GM21515 (cell line): ENCODE results near the gene TMSB10.
A peak's percentile ranks its signal among the peaks of the same experiment; 100 is the strongest.
"Not testable (repeated sequence)": the region's sequence is repeated elsewhere in the genome, so short reads cannot be mapped to it uniquely, and the experiment has no call there.

Source experiments
- ATAC-seq: cut with Tn5 transposase; IDR thresholded peaks from one replicate; pipeline ENCODE4 v1.9.1; 2021; ENCODE audit not compliant: unreplicated experiment

TMSB10 gene

GRCh38 chr2:84931384-84931821 lies 25.9 kb downstream of the TMSB10 start:
- peak; percentile 67 for ATAC-seq

GRCh38 chr2:84938194-84938879 lies 32.9 kb downstream of the TMSB10 start:
- ATAC-seq: peak; percentile 28

GRCh38 chr2:84939426-84940087 lies 34.1 kb downstream of the TMSB10 start:
- peak; percentile 77 for ATAC-seq

- peak; percentile 11 for ATAC-seq
These were observed 34.6 kb downstream of the TMSB10 start for GRCh38 chr2:84940088-84940470.

- no peak for ATAC-seq
These were observed 35.5 kb downstream of the TMSB10 start for GRCh38 chr2:84940831-84941412.

GRCh38 chr2:84942166-84942565 lies 36.7 kb downstream of the TMSB10 start:
- no peak for ATAC-seq

GRCh38 chr2:84942964-84943421 lies 37.5 kb downstream of the TMSB10 start:
- ATAC-seq: peak; percentile 36

GRCh38 chr2:84944295-84944909 lies 38.9 kb downstream of the TMSB10 start:
- no peak for ATAC-seq

GRCh38 chr2:84945838-84946203 lies 40.4 kb downstream of the TMSB10 start:
- ATAC-seq: not testable (repeated sequence)

GRCh38 chr2:84946204-84947009 lies 41.0 kb downstream of the TMSB10 start:
- ATAC-seq: peak; percentile 74

GRCh38 chr2:84947010-84947593 lies 41.6 kb downstream of the TMSB10 start:
- no peak for ATAC-seq

- ATAC-seq: no peak
These were observed 48.1 kb downstream of the TMSB10 start for GRCh38 chr2:84953535-84953934.

GRCh38 chr2:84954329-84954728 lies 48.9 kb downstream of the TMSB10 start:
- ATAC-seq: no peak
